ENCODE results near the gene CDC20B.

CDC20B gene

GRCh38 chr5:55146543-55147151 lies 26.3 kb downstream of the CDC20B start (continued):
- TF ChIP-seq CTCF (tag by site-specific recombination; IDR thresholded peaks at IDR 0.05) (peak; percentile 84), ZNF768 (tag by site-specific recombination; IDR thresholded peaks at IDR 0.05) (no peak), KLF17 (tag by site-specific recombination; IDR thresholded peaks at IDR 0.05) (no peak)

- no peaks in the 10 kb centered on the region for H3K36me3 ChIP-seq (ENCODE audit: control insufficient read depth in 2 of 2, insufficient read depth in 1 of 2, low read length in 2 of 2)
- H3K4me1 ChIP-seq (ENCODE audit: control insufficient read depth, insufficient read depth, low read length): no peaks in the 10 kb centered on the region
- ChIA-PET POLR2A (no interaction called here), CTCF (interaction anchor here (0.6 to 3.8 kb wide), 29 partner anchors 8 to 1263 kb away, joined by 3 to 89 read pairs (median 4); partner anchors contain the start of gene GPX8)
- H3K9me3 ChIP-seq (ENCODE audit: control insufficient read depth, insufficient read depth, low read depth, low read length): no peaks in the 10 kb centered on the region
- no peak overlapping the region for H3K4me3 ChIP-seq (ENCODE audit: low read depth, low read length)
- H3K27ac ChIP-seq (ENCODE audit: extremely low read depth, low read depth, low read length): no peak overlapping the region
- TF ChIP-seq ZNF274 (IDR thresholded peaks at IDR 0.05; ENCODE audit: low read length) (no peak), ZNF274 (tag by site-specific recombination; IDR thresholded peaks at IDR 0.05; ENCODE audit: borderline replicate concordance) (no peak), ZFP37 (tag by site-specific recombination; IDR thresholded peaks at IDR 0.05) (no peak), ZBTB7A (tag by site-specific recombination; IDR thresholded peaks at IDR 0.05; ENCODE audit: low read depth) (no peak), SP2 (tag by site-specific recombination; IDR thresholded peaks at IDR 0.05) (peak; percentile 29; the same call in 1 of the 2 replicates), ZNF561 (tag by site-specific recombination; IDR thresholded peaks at IDR 0.05; ENCODE audit: borderline replicate concordance) (no peak), ZNF155 (tag by site-specific recombination; IDR thresholded peaks at IDR 0.05) (no peak), ZBTB6 (tag by site-specific recombination; IDR thresholded peaks at IDR 0.05) (no peak), TCF7L2 (IDR thresholded peaks at IDR 0.05; ENCODE audit: borderline replicate concordance, low read depth, low read length) (no peak), ZNF596 (tag by site-specific recombination; IDR thresholded peaks at IDR 0.05) (no peak)
Observed at GRCh38 chr5:55146080-55146479, 26.9 kb downstream of the CDC20B start.

- TF ChIP-seq ZNF426 (tag by site-specific recombination; IDR thresholded peaks at IDR 0.05) (no peak), KLF16 (tag by site-specific recombination; IDR thresholded peaks at IDR 0.05) (no peak), ZNF580 (tag by site-specific recombination; IDR thresholded peaks at IDR 0.05) (no peak), ZNF23 (tag by site-specific recombination; IDR thresholded peaks at IDR 0.05; ENCODE audit: borderline replicate concordance) (no peak), BCL6B (tag by site-specific recombination; IDR thresholded peaks at IDR 0.05) (no peak), GLIS1 (tag by site-specific recombination; IDR thresholded peaks at IDR 0.05) (no peak), KLF1 (tag by site-specific recombination; IDR thresholded peaks at IDR 0.05) (no peak), ZNF416 (tag by site-specific recombination; IDR thresholded peaks at IDR 0.05) (no peak)
- Histone ChIP-seq H3K36me3 (ENCODE audit: control insufficient read depth in 2 of 2, insufficient read depth in 1 of 2, low read length in 2 of 2) (no peaks in the 10 kb centered on the region), H3K4me1 (ENCODE audit: control insufficient read depth, insufficient read depth, low read length) (no peaks in the 10 kb centered on the region), H3K4me3 (ENCODE audit: low read depth, low read length) (no peak overlapping the region), H3K9me3 (ENCODE audit: control insufficient read depth, insufficient read depth, low read depth, low read length) (no peaks in the 10 kb centered on the region), H3K27ac (ENCODE audit: extremely low read depth, low read depth, low read length) (no peak overlapping the region)
- ChIA-PET POLR2A (no interaction called here), CTCF (interaction anchor here (0.6 to 3.8 kb wide), 5 partner anchors 69 to 833 kb away, joined by 3 to 89 read pairs (median 4); no protein-coding TSS in a partner anchor)
Observed at GRCh38 chr5:55143624-55144023, 29.4 kb downstream of the CDC20B start.
